GM18870 (cell line): Measurements from ENCODE around the gene GCN1.

ENCODE experiments used
- ATAC-seq: cut with Tn5 transposase; IDR thresholded peaks from one replicate; pipeline ENCODE4 v1.9.1; 2021; ENCODE audit warnings: moderate library complexity; ENCODE audit not compliant: unreplicated experiment

GCN1 gene

DNA sequence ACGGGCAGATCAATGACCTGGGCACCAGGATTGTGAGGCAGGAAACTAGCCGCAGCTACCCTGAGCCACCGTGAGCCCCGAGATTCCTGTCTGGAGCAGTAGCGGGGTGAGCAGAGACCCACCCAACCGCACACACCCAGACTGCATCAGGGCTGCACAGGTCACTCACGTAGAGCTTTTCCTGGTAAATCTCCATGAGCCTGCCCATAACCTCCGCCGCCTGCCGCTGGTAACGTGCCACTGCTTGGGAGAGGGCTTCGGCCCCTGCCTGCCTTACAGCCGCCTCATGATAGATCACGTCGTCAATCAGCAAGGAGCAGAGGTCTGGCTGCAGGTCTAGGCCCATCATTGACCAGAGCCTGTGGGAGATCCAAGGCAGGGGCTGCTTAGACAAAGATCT is 39.4 kb downstream of the GCN1 start:
- ATAC-seq: no peak

GRCh38 chr12:120150919-120151525 is 43.5 kb downstream of the GCN1 start:
- ATAC-seq: no peak

GRCh38 chr12:120148011-120148410 is 46.5 kb downstream of the GCN1 start:
- ATAC-seq: no peak

- no peak for ATAC-seq
Measured at GRCh38 chr12:120145164-120145563, 49.4 kb downstream of the GCN1 start.

DNA sequence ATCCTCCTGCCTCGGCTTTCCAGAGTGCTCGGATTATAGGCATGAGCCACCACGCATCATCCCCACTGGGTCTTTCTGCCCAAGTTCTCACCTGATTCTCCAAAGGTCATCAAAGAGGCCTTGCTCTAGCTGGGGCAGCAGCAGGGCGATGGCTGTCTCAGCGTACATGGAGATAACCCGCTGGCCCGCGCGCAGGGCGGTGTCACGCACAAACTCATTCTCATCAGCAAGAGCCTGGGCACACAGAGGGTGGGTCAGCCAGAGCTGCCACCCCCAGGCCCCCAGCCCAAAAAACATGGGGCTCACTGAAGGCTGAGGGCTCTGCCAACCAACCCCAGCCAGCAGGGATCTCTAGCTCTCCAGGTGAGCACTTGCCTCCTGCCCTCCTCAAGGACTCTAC is 50.3 kb downstream of the GCN1 start:
- ATAC-seq: no peak

GRCh38 chr12:120142231-120142877 is 52.2 kb downstream of the GCN1 start:
- ATAC-seq: no peak

GRCh38 chr12:120141336-120141735 is 53.2 kb downstream of the GCN1 start:
- no peak for ATAC-seq

DNA sequence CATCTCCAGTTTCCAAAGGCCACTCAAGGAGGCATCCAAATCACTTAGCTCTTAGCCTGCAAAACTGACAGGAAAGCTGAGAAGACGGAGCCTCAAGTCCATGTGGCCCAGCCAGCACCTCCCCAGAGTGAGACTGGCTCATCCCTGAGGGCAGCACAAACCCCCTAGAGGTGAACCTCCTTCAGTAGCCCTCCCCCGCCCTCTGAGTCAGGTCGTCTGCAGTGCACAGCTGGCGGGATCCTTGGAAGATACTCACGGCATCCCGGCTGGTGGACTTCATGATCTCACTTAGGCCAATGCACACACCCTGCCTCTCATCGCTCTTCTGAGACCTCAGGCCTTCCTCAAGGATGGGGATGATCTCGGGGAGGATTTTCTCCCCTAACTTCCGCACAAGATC is 53.9 kb downstream of the GCN1 start:
- ATAC-seq: no peak

DNA sequence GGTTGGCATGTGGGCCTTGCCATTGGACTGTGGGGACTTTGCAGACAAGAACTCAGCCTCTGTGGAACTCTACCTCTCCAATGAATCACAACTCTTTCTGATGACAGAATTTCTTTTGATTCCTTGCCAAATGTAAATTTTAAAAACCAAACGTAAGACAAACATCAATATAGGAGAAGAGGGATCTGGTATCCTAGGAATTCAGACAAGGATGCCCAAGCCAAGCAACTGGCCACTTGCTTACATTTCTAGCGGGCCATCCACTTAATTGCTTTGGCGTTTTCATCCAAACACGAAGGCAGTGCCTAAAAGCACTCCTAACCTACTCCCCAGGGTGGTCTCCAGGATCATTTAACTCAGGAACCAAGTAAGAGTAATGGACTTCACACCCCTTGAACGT is 54.6 kb downstream of the GCN1 start:
- ATAC-seq: no peak

DNA sequence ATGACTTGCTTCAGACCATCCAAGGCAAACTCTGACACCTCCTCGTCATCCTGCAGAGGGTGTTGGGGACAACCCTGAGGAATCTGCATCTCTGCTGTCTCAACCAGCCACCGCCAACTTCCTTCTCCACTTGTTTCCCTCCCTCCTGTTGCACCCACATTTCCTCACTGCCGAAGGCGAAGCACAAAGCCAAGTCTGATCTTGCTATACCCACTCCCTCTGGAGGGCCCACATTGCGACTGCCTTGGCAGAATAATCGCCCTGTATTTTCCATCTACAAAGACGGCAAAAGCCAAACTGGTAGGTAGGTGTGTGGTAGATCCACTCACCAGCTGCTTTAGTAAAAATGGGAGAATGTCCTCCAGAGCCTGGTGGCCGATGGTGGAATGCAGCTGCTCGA is 56.1 kb downstream of the GCN1 start:
- no peak for ATAC-seq

- no peak for ATAC-seq
Measured at GRCh38 chr12:120137833-120138232, 56.7 kb downstream of the GCN1 start.

- no peak for ATAC-seq
Measured at GRCh38 chr12:120136093-120136770, 58.3 kb downstream of the GCN1 start.

DNA sequence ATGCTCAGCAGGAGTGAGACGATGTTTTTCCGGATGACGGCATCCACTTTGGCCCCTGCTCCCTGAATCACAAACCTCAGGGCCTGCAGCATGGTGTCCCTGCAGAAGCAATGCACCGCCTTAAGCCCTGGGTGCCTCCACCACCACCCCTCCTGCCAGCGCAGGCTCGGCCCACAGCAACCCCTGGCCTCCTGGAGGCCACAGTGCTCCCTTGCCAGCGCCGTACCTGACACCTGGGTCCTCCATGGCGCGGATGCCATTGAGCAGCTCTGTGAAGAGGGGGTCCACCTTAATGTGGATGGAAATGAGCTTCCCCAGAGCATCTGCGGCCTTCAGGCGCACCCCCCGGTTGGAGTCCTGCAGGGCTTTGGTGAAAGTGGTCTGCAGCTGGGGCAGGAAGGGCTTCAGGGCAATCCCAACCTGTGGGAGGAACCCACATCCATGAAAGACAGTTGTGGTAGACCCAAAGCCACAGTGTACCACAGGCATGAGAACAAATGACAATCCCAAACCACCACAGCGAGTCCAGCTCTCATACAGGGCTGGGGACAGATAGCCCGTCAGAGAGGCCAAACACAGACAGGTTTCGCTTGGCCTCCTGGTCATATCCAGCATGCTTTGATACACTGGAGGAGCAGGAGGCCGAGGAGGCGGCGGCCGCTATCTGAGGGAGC is 60.1 kb downstream of the GCN1 start:
- no peak for ATAC-seq

DNA sequence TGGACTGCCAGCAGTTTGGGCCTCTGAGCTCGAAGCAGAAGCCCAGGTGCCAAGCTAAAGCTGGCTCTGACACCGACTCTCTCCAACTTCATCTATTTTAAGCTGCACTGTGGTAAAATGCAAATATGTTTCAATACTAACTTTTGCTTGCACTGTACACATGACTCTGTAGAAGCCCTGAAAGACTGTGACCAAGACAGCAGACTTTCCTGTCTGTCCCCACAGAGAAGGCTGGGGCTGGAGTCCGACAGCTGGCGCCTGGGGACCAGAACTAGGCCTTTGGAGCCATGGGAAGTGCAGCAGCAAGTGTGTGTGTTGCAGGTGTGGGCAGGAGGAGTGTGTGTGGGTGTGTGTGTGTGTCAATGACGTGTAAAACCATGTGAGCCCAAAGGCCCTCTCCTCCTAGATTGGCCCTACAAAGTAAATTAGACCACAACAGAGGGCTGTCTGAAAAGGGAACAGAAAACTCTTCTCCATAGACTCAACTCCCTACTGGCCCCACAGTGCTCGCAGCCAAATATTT is 61.6 kb downstream of the GCN1 start:
- ATAC-seq: peak; percentile 89

DNA sequence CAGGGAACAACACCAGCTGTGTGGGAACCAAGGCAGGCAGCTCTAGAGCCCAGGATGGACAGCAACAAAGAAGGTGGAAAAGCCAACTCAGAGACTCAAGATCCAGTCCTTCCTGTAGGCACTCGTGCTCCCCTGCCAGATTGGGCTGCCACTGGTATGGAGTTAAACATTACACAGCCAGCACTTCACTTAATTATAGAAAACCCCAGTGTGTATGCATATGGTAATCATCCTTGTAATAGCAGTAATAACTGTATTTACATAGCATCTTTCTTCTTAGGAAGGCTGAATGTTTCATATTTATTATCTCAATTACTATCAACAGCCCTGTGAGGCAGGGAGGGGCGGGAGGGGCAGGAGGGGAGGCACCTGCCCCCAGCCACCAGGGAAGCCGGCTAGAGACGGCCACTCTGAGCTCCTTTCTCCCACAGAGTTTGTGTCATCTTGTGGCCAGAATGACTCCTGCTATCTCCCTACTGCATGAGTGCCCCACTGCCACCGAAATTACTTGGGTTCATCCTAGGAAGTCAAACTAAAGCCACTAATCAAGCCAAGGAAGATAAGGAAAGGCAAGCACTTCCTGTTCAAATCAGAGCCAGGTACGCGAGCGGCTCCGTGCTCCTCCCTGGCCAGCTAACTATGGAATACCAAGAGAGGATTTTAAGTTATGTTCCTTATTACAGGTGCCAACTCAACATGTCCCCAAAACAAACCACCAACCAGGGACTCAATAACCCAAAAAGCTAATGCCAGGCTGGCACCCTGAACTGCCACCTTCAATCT is 62.3 kb downstream of the GCN1 start:
- peak; percentile 9 for ATAC-seq

DNA sequence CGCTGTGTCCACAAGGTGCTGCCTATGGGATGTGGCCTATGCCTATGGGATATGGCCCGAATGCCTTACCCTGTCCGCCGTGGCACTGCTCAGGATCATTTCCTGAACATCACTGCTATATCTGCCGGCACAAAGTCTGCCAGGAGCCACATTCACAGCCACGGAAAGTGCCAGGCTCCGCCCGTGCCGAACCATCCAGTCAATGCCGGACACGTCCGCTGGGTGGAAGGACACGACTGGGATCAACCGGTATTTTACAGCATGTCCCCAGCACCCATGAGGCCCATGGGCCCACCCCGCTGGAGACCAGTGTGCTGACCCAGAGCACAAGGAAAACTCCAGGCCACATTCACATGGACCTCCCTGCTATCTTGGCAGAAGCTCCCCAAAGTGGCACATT is 63.4 kb downstream of the GCN1 start:
- no peak for ATAC-seq

DNA sequence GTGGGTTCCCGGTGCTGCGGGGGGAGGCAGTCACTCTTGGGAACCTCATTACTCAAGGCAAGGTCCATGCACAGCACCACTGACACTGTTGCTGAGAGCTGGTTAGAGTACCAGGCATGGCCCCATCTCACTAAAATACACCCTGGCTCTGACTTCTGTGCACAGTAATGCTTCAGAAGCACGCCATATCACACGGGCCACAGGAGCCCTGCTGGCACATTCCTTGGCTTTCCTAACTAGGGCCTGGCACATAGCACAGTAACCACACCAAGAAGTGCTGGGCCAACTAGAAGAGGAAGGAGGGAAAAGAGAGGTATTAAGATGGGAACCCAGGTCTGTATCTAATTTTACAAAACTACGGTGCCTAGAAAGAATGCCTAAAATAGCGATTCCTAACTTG is 64.5 kb downstream of the GCN1 start:
- no peak for ATAC-seq

GRCh38 chr12:120126635-120127005 is 67.9 kb downstream of the GCN1 start:
- no peak for ATAC-seq

- ATAC-seq: no peak
Measured at GRCh38 chr12:120125792-120126634, 68.5 kb downstream of the GCN1 start.

GRCh38 chr12:120125029-120125428 is 69.5 kb downstream of the GCN1 start:
- ATAC-seq: no peak
